HCT116 (cell line): ENCODE data around the gene KRTAP5-4. TPM values are rescaled to one million over a fixed set of nuclear protein-coding genes. Genes with fewer than 3 reads are reported as not detected.

ENCODE experiments used
- ATAC-seq: fragments of 200-7000 bp; cut with Tn5 transposase; 2 replicates; pipeline ENCODE4 v1.9.1; 2020; ENCODE audit warnings: mild to moderate bottlenecking, moderate library complexity
- BruUV-seq: library from RNA; stranded (reverse); fragments of 400-500 nt; replicated peaks from 2 replicates; lab custom pipeline; 2021; lab: Mats Ljungman, UMichigan
- CTCF ChIA-PET: fragments of 300-600 bp; sonication (Branson Sonifier 250); formaldehyde crosslinking; loops from one replicate; lab custom pipeline; 2021; ENCODE audit warnings: antibody characterized with exemption; lab: Charles Lee
- POLR2A ChIA-PET: fragments of 300-600, 350-600 bp; sonication (Branson Sonifier 250); formaldehyde crosslinking; loops from one replicate; lab custom pipeline; 2021; ENCODE audit warnings: antibody characterized with exemption; lab: Charles Lee
- RAD21 ChIA-PET, 2 experiments: fragments of 300-600 bp; sonication (Branson Sonifier 250); formaldehyde crosslinking; loops; one replicate each; lab custom pipeline; 2023; ENCODE audit warnings: low total read pairs in 2 of 2; ENCODE audit not compliant: uncharacterized antibody in 2 of 2, unreplicated experiment in 2 of 2, low non-redundant PET in 1 of 2; lab: Charles Lee
- DNase-seq: peaks from one replicate; pipeline ENCODE4 v3.0.0-alpha.2; 2010; ENCODE audit warnings: low read depth, low spot score
- H2AFZ ChIP-seq: fragments of 200-600 bp; shearing (Covaris generic), sonication (generic); 2 replicates; pipeline ENCODE4 v1.6.1; 2017; ENCODE audit warnings: low read depth, mixed run types, mixed read lengths, antibody characterized with exemption, low read length; ENCODE audit not compliant: poor library complexity, severe bottlenecking
- H3K27ac ChIP-seq: 2 replicates; pipeline ENCODE4 v1.5.1; 2012; ENCODE audit warnings: low read depth, low read length
- H3K27me3 ChIP-seq: fragments of 200-600 bp; sonication (generic); 2 replicates; pipeline ENCODE4 v1.6.1; 2016; ENCODE audit warnings: mixed run types, low read length, mixed read lengths; ENCODE audit not compliant: insufficient read depth
- H3K36me3 ChIP-seq, 2 experiments: fragments of 200-500 bp in 1 of 2; fragments of 200-600 bp in 1 of 2; sonication (Bioruptor generic) in 1 of 2; sonication (generic) in 1 of 2; 2 replicates each; pipeline versions ENCODE4 v1.5.1 to v1.6.1; 2014 to 2016; ENCODE audit warnings: low read length in 2 of 2, inconsistent platforms in 1 of 2, mixed read lengths in 1 of 2, mixed run types in 1 of 2; ENCODE audit not compliant: insufficient read depth in 2 of 2, control insufficient read depth in 1 of 2
- H3K4me1 ChIP-seq, 2 experiments: fragments of 200-600 bp in 1 of 2; sonication (generic) in 1 of 2; 2 replicates each; pipeline versions ENCODE4 v1.5.1 to v1.6.1; 2012 to 2017; ENCODE audit warnings: low read length in 2 of 2, inconsistent platforms in 1 of 2, mild to moderate bottlenecking in 1 of 2, mixed read lengths in 1 of 2, mixed run types in 1 of 2, moderate library complexity in 1 of 2; ENCODE audit not compliant: insufficient read depth in 2 of 2, control insufficient read depth in 1 of 2
- H3K4me2 ChIP-seq: fragments of 200-600 bp; sonication (generic); 2 replicates; pipeline ENCODE4 v1.6.1; 2017; ENCODE audit warnings: mixed run types, low read length, mixed read lengths
- H3K4me3 ChIP-seq, 2 experiments: fragments of 200-600 bp in 1 of 2; sonication (generic) in 1 of 2; replicated peaks in 1 of 2; 2 replicates each; pipeline ENCODE4 v1.5.1; 2011 to 2016; ENCODE audit warnings: low read length in 2 of 2, control low read depth in 1 of 2, low read depth in 1 of 2, mild to moderate bottlenecking in 1 of 2, mixed read lengths in 1 of 2, mixed run types in 1 of 2
- H3K79me2 ChIP-seq: fragments of 200-600 bp; sonication (generic); 2 replicates; pipeline ENCODE4 v1.6.1; 2017; ENCODE audit warnings: mild to moderate bottlenecking, mixed run types, low read length, moderate library complexity, mixed read lengths; ENCODE audit not compliant: insufficient read depth
- H3K9ac ChIP-seq: fragments of 200-600 bp; sonication (generic); 2 replicates; pipeline ENCODE4 v1.6.1; 2016; ENCODE audit warnings: low read length, mixed read lengths
- H3K9me2 ChIP-seq: fragments of 200-600 bp; sonication (generic), shearing (Covaris generic); 2 replicates; pipeline ENCODE4 v1.6.1; 2017; ENCODE audit warnings: mixed run types, mild to moderate bottlenecking, moderate library complexity; ENCODE audit not compliant: insufficient read depth
- H3K9me3 ChIP-seq, 2 experiments: fragments of 200-500 bp in 1 of 2; fragments of 200-600 bp in 1 of 2; sonication (Bioruptor generic) in 1 of 2; sonication (generic) in 1 of 2; 2 replicates each; pipeline ENCODE4 v1.6.1; 2014 to 2017; ENCODE audit warnings: low read length in 2 of 2, mixed read lengths in 2 of 2, inconsistent platforms in 1 of 2, low read depth in 1 of 2, mild to moderate bottlenecking in 1 of 2, mixed run types in 1 of 2, moderate library complexity in 1 of 2; ENCODE audit not compliant: control insufficient read depth in 1 of 2, insufficient read depth in 1 of 2
- H4K20me1 ChIP-seq: fragments of 200-600 bp; sonication (generic), shearing (Covaris generic); 2 replicates; pipeline ENCODE4 v1.6.1; 2017; ENCODE audit warnings: mixed run types, mild to moderate bottlenecking, moderate library complexity; ENCODE audit not compliant: insufficient read depth
- CBX3 ChIP-seq: IDR thresholded peaks from 2 replicates; pipeline ENCODE4 v1.6.1; 2012; ENCODE audit warnings: low read depth
- ELF1 ChIP-seq: IDR thresholded peaks from 2 replicates; pipeline ENCODE4 v1.6.1; 2012; ENCODE audit warnings: low read depth, borderline replicate concordance
- MAX ChIP-seq: IDR thresholded peaks from 2 replicates; pipeline ENCODE4 v1.6.1; 2012
- POLR2A ChIP-seq: IDR thresholded peaks from 2 replicates; pipeline ENCODE4 v1.7.0; 2011; ENCODE audit warnings: borderline replicate concordance; ENCODE audit not compliant: insufficient read depth, insufficient read length; ENCODE audit errors: extremely low read depth
- POLR2AphosphoS5 ChIP-seq: IDR thresholded peaks from 2 replicates; pipeline ENCODE4 v1.6.1; 2011; ENCODE audit warnings: mild to moderate bottlenecking, low read depth, low read length, moderate library complexity
- RAD21 ChIP-seq: IDR thresholded peaks from 2 replicates; pipeline ENCODE4 v1.6.1; 2012; ENCODE audit warnings: low read depth, mild to moderate bottlenecking
- SP1 ChIP-seq: IDR thresholded peaks from 2 replicates; pipeline ENCODE4 v1.6.1; 2012; ENCODE audit warnings: low read depth
- SRF ChIP-seq: IDR thresholded peaks from 2 replicates; pipeline ENCODE4 v1.6.1; 2012; ENCODE audit warnings: low read depth
- TCF7L2 ChIP-seq: IDR thresholded peaks from 2 replicates; pipeline ENCODE4 v1.7.0; 2011; ENCODE audit warnings: borderline replicate concordance, inconsistent platforms; ENCODE audit not compliant: insufficient read depth, insufficient read length; ENCODE audit errors: extremely low read depth
- YY1 ChIP-seq: IDR thresholded peaks from 2 replicates; pipeline ENCODE4 v1.6.1; 2011; ENCODE audit warnings: low read length, low read depth, moderate library complexity, mild to moderate bottlenecking; ENCODE audit not compliant: insufficient replicate concordance; ENCODE audit errors: extremely low read depth
- ZBTB33 ChIP-seq: IDR thresholded peaks from 2 replicates; pipeline ENCODE4 v1.6.1; 2011; ENCODE audit warnings: mild to moderate bottlenecking, low read length, moderate library complexity; ENCODE audit not compliant: insufficient replicate concordance; ENCODE audit errors: extremely low read depth
- ZFX ChIP-seq: fragments of 450-650 bp; IDR thresholded peaks from 2 replicates; pipeline ENCODE4 v1.6.1; 2017
- ZNF274 ChIP-seq: fragments of 200-500 bp; sonication (Bioruptor generic); IDR thresholded peaks from 2 replicates; pipeline ENCODE4 v1.6.1; 2014; ENCODE audit warnings: mild to moderate bottlenecking, low read depth, low read length, inconsistent platforms
- intact Hi-C: fragments of 100-400 bp; cut with micrococcal nuclease; formaldehyde crosslinking; loops from 2 replicates; pipeline ENCODE4 v1.10.0; 2022
- total RNA-seq: library from RNA; stranded (reverse); gene quantifications from one replicate; pipeline ENCODE4 v1.2.1, GENCODE V29; 2021; ENCODE audit not compliant: unreplicated experiment
- TF ChIP-seq, protein P1 (sequence below): IDR thresholded peaks from 2 replicates; pipeline ENCODE4 v1.6.1; 2012; ENCODE audit warnings: low read depth

KRTAP5-4 gene
- total RNA-seq, 1 experiment from 2014 or later: not detected

- Histone ChIP-seq H3K9me3 (no peaks in the 10 kb centered on the region), H3K9ac (no peak overlapping the region), H3K79me2 (no peaks in the 10 kb centered on the region), H3K4me2 (no peak overlapping the region), H2AFZ (no peak overlapping the region), H3K36me3 (no peaks in the 10 kb centered on the region), H3K27ac (no peak overlapping the region), H3K9me2 (no peaks in the 10 kb centered on the region), H4K20me1 (no peaks in the 10 kb centered on the region), H3K4me1 (peaks cover 0 to 2% of the 10 kb centered on the region in 2 experiments; a peak in 1 of 4 replicates), H3K27me3 (peaks cover 18% of the 10 kb centered on the region; the same call in 1 of the 2 replicates), H3K4me3 (no peak overlapping the region)
- BruUV-seq: no TSS peak
- ChIA-PET RAD21 (no interaction called here), POLR2A (no interaction called here), CTCF (no interaction called here)
- ATAC-seq (no peak), DNase-seq (no peak)
- intact Hi-C loops: no loop called here
- no peak for TF ChIP-seq SRF
- TF ChIP-seq TCF7L2: no peak
- TF ChIP-seq CBX3: no peak
- no peak for TF ChIP-seq POLR2A
- no peak for TF ChIP-seq ZNF274
- no peak for TF ChIP-seq ELF1
- no peak for TF ChIP-seq ZFX
- no peak for TF ChIP-seq RAD21
- no peak for TF ChIP-seq POLR2AphosphoS5
These were observed 21.3 kb downstream of the KRTAP5-4 start for GRCh38 chr11:1600626-1601025.

- H3K4me2 ChIP-seq: no peak overlapping the region
- no peaks in the 10 kb centered on the region for H3K36me3 ChIP-seq
- H3K9me2 ChIP-seq: no peaks in the 10 kb centered on the region
- H3K27ac ChIP-seq: no peak overlapping the region
- H3K9me3 ChIP-seq: no peaks in the 10 kb centered on the region
- peaks cover 19% of the 10 kb centered on the region; the same call in 1 of the 2 replicates for H3K27me3 ChIP-seq
- intact Hi-C loops: no loop called here
- DNase-seq (no peak), ATAC-seq (no peak)
- RAD21 ChIA-PET: no interaction called here
- peaks cover 0 to 3% of the 10 kb centered on the region in 2 experiments; a peak in 1 of 4 replicates for H3K4me1 ChIP-seq
- POLR2A ChIA-PET: no interaction called here
- CTCF ChIA-PET: interaction anchor here (1.2 kb wide), 1 partner anchor 52 kb away, joined by 3 read pairs; no protein-coding TSS in a partner anchor
- no peaks in the 10 kb centered on the region for H4K20me1 ChIP-seq
- H3K4me3 ChIP-seq: no peak overlapping the region
- H3K79me2 ChIP-seq: no peaks in the 10 kb centered on the region
- no peak overlapping the region for H3K9ac ChIP-seq
- H2AFZ ChIP-seq: no peak overlapping the region
- no TSS peak for BruUV-seq
- TF ChIP-seq, protein P1, sequence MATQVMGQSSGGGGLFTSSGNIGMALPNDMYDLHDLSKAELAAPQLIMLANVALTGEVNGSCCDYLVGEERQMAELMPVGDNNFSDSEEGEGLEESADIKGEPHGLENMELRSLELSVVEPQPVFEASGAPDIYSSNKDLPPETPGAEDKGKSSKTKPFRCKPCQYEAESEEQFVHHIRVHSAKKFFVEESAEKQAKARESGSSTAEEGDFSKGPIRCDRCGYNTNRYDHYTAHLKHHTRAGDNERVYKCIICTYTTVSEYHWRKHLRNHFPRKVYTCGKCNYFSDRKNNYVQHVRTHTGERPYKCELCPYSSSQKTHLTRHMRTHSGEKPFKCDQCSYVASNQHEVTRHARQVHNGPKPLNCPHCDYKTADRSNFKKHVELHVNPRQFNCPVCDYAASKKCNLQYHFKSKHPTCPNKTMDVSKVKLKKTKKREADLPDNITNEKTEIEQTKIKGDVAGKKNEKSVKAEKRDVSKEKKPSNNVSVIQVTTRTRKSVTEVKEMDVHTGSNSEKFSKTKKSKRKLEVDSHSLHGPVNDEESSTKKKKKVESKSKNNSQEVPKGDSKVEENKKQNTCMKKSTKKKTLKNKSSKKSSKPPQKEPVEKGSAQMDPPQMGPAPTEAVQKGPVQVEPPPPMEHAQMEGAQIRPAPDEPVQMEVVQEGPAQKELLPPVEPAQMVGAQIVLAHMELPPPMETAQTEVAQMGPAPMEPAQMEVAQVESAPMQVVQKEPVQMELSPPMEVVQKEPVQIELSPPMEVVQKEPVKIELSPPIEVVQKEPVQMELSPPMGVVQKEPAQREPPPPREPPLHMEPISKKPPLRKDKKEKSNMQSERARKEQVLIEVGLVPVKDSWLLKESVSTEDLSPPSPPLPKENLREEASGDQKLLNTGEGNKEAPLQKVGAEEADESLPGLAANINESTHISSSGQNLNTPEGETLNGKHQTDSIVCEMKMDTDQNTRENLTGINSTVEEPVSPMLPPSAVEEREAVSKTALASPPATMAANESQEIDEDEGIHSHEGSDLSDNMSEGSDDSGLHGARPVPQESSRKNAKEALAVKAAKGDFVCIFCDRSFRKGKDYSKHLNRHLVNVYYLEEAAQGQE: no peak
- TF ChIP-seq YY1: no peak
- TF ChIP-seq RAD21: no peak
- TF ChIP-seq SRF: no peak
- no peak for TF ChIP-seq TCF7L2
- TF ChIP-seq SP1: no peak
- no peak for TF ChIP-seq ZBTB33
- TF ChIP-seq POLR2A: no peak
- TF ChIP-seq CBX3: no peak
- TF ChIP-seq MAX: no peak
These were observed 23.1 kb downstream of the KRTAP5-4 start for GRCh38 chr11:1598816-1599215.
